IMR-90 (cell line): ENCODE measurements around the gene COL5A1. TPM values are rescaled to one million over a fixed set of nuclear protein-coding genes. Genes with fewer than 3 reads are reported as not detected.
A peak's percentile ranks its signal among the peaks of the same experiment; 100 is the strongest.
"Not testable (repeated sequence)": the region's sequence is repeated elsewhere in the genome, so short reads cannot be mapped to it uniquely, and the experiment has no call there.

Experiments used
- ATAC-seq: fragments of 200-7000 bp; cut with Tn5 transposase; 2 replicates; pipeline ENCODE4 v1.9.1; 2020; ENCODE audit warnings: low read depth, mild to moderate bottlenecking, moderate library complexity
- BruUV-seq: library from RNA; stranded (reverse); fragments of 400-500 nt; replicated peaks from 2 replicates; lab custom pipeline; 2021; lab: Mats Ljungman, UMichigan
- CTCF ChIA-PET: fragments of 300-600 bp; formaldehyde crosslinking; extraction: SDS; loops from one replicate; lab custom pipeline; 2021; ENCODE audit warnings: antibody characterized with exemption; lab: Yijun Ruan, JAX
- POLR2A ChIA-PET: fragments of 300-600 bp; sonication (Branson Sonifier 250); formaldehyde crosslinking; loops from one replicate; lab custom pipeline; 2022; ENCODE audit warnings: antibody characterized with exemption; ENCODE audit not compliant: unreplicated experiment; lab: Charles Lee
- DNase-seq: peaks from one replicate; pipeline ENCODE4 v3.0.0; 2013
- H2AFZ ChIP-seq: replicated peaks from 2 replicates; pipeline ENCODE3; 2013; ENCODE audit warnings: low read length, mild to moderate bottlenecking; ENCODE audit not compliant: poor library complexity
- H2AK5ac ChIP-seq: 2 replicates; pipeline ENCODE4 v1.6.1; 2013; ENCODE audit warnings: low read depth, low read length, inconsistent platforms
- H2AK9ac ChIP-seq: replicated peaks from 2 replicates; pipeline ENCODE3; 2013; ENCODE audit warnings: mild to moderate bottlenecking, low read depth, low read length, moderate library complexity; ENCODE audit not compliant: poor library complexity
- H2BK120ac ChIP-seq: 2 replicates; pipeline ENCODE4 v1.6.1; 2013; ENCODE audit warnings: low read depth, low read length, inconsistent platforms
- H2BK15ac ChIP-seq: 3 replicates; pipeline ENCODE4 v1.6.1; 2013; ENCODE audit warnings: low read depth, low read length, inconsistent platforms
- H2BK20ac ChIP-seq: 2 replicates; pipeline ENCODE4 v1.6.1; 2013; ENCODE audit warnings: low read depth, mild to moderate bottlenecking, inconsistent platforms, low read length, moderate library complexity
- H2BK5ac ChIP-seq: 2 replicates; pipeline ENCODE4 v1.6.1; 2013; ENCODE audit warnings: mild to moderate bottlenecking, low read depth, low read length, inconsistent platforms; ENCODE audit not compliant: poor library complexity, severe bottlenecking
- H3K14ac ChIP-seq: replicated peaks from 2 replicates; pipeline ENCODE4 v1.6.1; 2013; ENCODE audit warnings: low read depth, low read length, inconsistent platforms
- H3K18ac ChIP-seq: 2 replicates; pipeline ENCODE4 v1.6.1; 2013; ENCODE audit warnings: low read depth, low read length, control low read depth
- H3K23ac ChIP-seq: 2 replicates; pipeline ENCODE4 v1.6.1; 2013; ENCODE audit warnings: low read depth, low read length, inconsistent platforms
- H3K27ac ChIP-seq: 2 replicates; pipeline ENCODE4 v1.5.1; 2013; ENCODE audit warnings: mild to moderate bottlenecking, control low read depth, low read length; ENCODE audit not compliant: insufficient read depth
- H3K27me3 ChIP-seq: 2 replicates; pipeline ENCODE4 v1.6.1; 2013; ENCODE audit warnings: low read length; ENCODE audit not compliant: control insufficient read depth, insufficient read depth
- H3K36me3 ChIP-seq: 2 replicates; pipeline ENCODE4 v1.6.1; 2013; ENCODE audit warnings: low read length, mixed read lengths; ENCODE audit not compliant: control insufficient read depth, insufficient read depth
- H3K4ac ChIP-seq: 2 replicates; pipeline ENCODE4 v1.6.1; 2013; ENCODE audit warnings: low read depth, low read length, inconsistent platforms
- H3K4me1 ChIP-seq: 2 replicates; pipeline ENCODE4 v1.6.1; 2013; ENCODE audit warnings: low read length, mixed read lengths; ENCODE audit not compliant: control insufficient read depth, insufficient read depth
- H3K4me2 ChIP-seq: 2 replicates; pipeline ENCODE4 v1.6.1; 2013; ENCODE audit warnings: low read depth, mild to moderate bottlenecking, control low read depth, low read length, moderate library complexity
- H3K4me3 ChIP-seq: 2 replicates; pipeline ENCODE4 v1.5.1; 2013; ENCODE audit warnings: low read depth, mild to moderate bottlenecking, control low read depth, low read length, moderate library complexity; ENCODE audit not compliant: insufficient read depth
- H3K56ac ChIP-seq: 2 replicates; pipeline ENCODE4 v1.6.1; 2013; ENCODE audit warnings: low read length, inconsistent platforms; ENCODE audit not compliant: insufficient read depth; ENCODE audit errors: extremely low read depth
- H3K79me1 ChIP-seq, 2 experiments: 2 replicates each; pipeline ENCODE4 v1.6.1; 2013; ENCODE audit warnings: low read length in 2 of 2, inconsistent platforms in 1 of 2, low read depth in 1 of 2
- H3K9ac ChIP-seq: 2 replicates; pipeline ENCODE4 v1.6.1; 2013; ENCODE audit warnings: low read depth, low read length, control low read depth
- H3K9me1 ChIP-seq: 2 replicates; pipeline ENCODE4 v1.6.1; 2013; ENCODE audit warnings: low read length, inconsistent platforms; ENCODE audit not compliant: insufficient read depth
- H3K9me3 ChIP-seq: 2 replicates; pipeline ENCODE4 v1.6.1; 2013; ENCODE audit warnings: low read length; ENCODE audit not compliant: control insufficient read depth, insufficient read depth
- H4K20me1 ChIP-seq: 2 replicates; pipeline ENCODE4 v1.6.1; 2013; ENCODE audit warnings: low read length, inconsistent platforms; ENCODE audit not compliant: insufficient read depth
- H4K5ac ChIP-seq: 2 replicates; pipeline ENCODE4 v1.6.1; 2013; ENCODE audit warnings: mild to moderate bottlenecking, low read depth, low read length, control low read depth
- H4K8ac ChIP-seq, 2 experiments: 2 replicates each; pipeline ENCODE4 v1.6.1; 2013; ENCODE audit warnings: low read depth in 2 of 2, low read length in 2 of 2, control low read depth in 1 of 2, inconsistent platforms in 1 of 2
- H4K91ac ChIP-seq: 2 replicates; pipeline ENCODE4 v1.6.1; 2013; ENCODE audit warnings: low read depth, low read length, inconsistent platforms; ENCODE audit not compliant: insufficient read depth
- BHLHE40 ChIP-seq: fragments of 150-350 bp; IDR thresholded peaks from 2 replicates; pipeline ENCODE4 v1.6.1; 2016; ENCODE audit warnings: mild to moderate bottlenecking, low read depth, low read length
- CEBPB ChIP-seq: IDR thresholded peaks from 2 replicates; pipeline ENCODE4 v1.6.1; 2012; ENCODE audit warnings: low read depth, low read length, improper control_type of control experiment
- ELK1 ChIP-seq: fragments of 150-350 bp; IDR thresholded peaks from 2 replicates; pipeline ENCODE4 v1.6.1; 2016; ENCODE audit warnings: low read depth, mild to moderate bottlenecking, low read length, moderate library complexity, borderline replicate concordance
- FOS ChIP-seq: fragments of 150-350 bp; IDR thresholded peaks from 2 replicates; pipeline ENCODE4 v1.6.1; 2016; ENCODE audit warnings: low read depth, low read length
- MAFK ChIP-seq: IDR thresholded peaks from 2 replicates; pipeline ENCODE4 v1.6.1; 2012; ENCODE audit warnings: low read depth, low read length, improper control_type of control experiment
- POLR2A ChIP-seq: IDR thresholded peaks from 2 replicates; pipeline ENCODE4 v1.6.1; 2012; ENCODE audit warnings: mild to moderate bottlenecking, low read depth, low read length
- RAD21 ChIP-seq: IDR thresholded peaks from 2 replicates; pipeline ENCODE4 v1.6.1; 2012; ENCODE audit warnings: low read length, improper control_type of control experiment
- RCOR1 ChIP-seq: IDR thresholded peaks from 2 replicates; pipeline ENCODE4 v1.6.1; 2012; ENCODE audit warnings: mild to moderate bottlenecking, low read length, improper control_type of control experiment; ENCODE audit not compliant: insufficient replicate concordance
- RFX5 ChIP-seq: IDR thresholded peaks from 2 replicates; pipeline ENCODE4 v1.8.0; 2012; ENCODE audit warnings: low read depth, mild to moderate bottlenecking, low read length, moderate library complexity
- WGBS, 2 experiments: methylation state at CpG; one replicate each; pipeline versions ENCODE4 v1.1.5 to v1.1.7; 2013; ENCODE audit warnings: missing lambda C conversion rate in 2 of 2; ENCODE audit not compliant: insufficient read length in 1 of 2; ENCODE audit errors: extremely low coverage in 2 of 2; 5-methylcytosine and 5-hydroxymethylcytosine counted together
- dilution Hi-C: fragments of 300-500 bp; cut with HindIII; formaldehyde crosslinking; loops from one replicate; pipeline ENCODE4 v1.14.3; 2018; ENCODE audit warnings: low sequenced_read_pairs; ENCODE audit not compliant: unreplicated experiment
- in situ Hi-C: fragments of 300-500 bp; cut with MboI; formaldehyde crosslinking; loops from 3 replicates; pipeline ENCODE4 v1.14.3; 2019; ENCODE audit warnings: low sequenced_read_pairs, inconsistent platforms, mixed read lengths
- intact Hi-C: fragments of 100-400 bp; cut with micrococcal nuclease; formaldehyde crosslinking; loops from 2 replicates; pipeline ENCODE4 v1.10.0; 2022
- polyA plus RNA-seq, 3 experiments: library from polyadenylated mRNA; depleted of rRNA; stranded (reverse); fragments of >200 nt; gene quantifications; 2 replicates each; pipeline ENCODE4 v1.2.3, GENCODE V29; 2012; ENCODE audit warnings: low replicate concordance in 1 of 3
- total RNA-seq: library from RNA; depleted of rRNA; stranded (reverse); fragments of >200 nt; gene quantifications from 2 replicates; pipeline ENCODE4 v1.2.3, GENCODE V29; 2012

Gene COL5A1
- total and polyA plus RNA-seq, 2 of the 4 experiments (the other 2 are of a cell fraction) = 19.2 to 173 TPM

GRCh38 chr9:134684375-134684723 is 42.7 kb downstream of the COL5A1 start:
- Histone ChIP-seq H3K4me2 (no peak overlapping the region), H2AK5ac (no peak overlapping the region), H3K9me1 (peaks cover 50% of the 10 kb centered on the region), H2BK20ac (no peak overlapping the region), H3K27me3 (no peaks in the 10 kb centered on the region), H4K91ac (no peak overlapping the region), H3K9me3 (no peaks in the 10 kb centered on the region), H3K36me3 (peaks cover 44% of the 10 kb centered on the region), H2BK120ac (no peak overlapping the region), H3K18ac (no peak overlapping the region), H2AFZ (no peak overlapping the region), H3K23ac (no peak overlapping the region), H4K8ac (no peak overlapping the region), H3K27ac (no peak overlapping the region), H3K4me1 (peaks cover 22% of the 10 kb centered on the region), H3K9ac (no peak overlapping the region), H4K20me1 (peaks cover 99% of the 10 kb centered on the region), H4K5ac (no peak overlapping the region), H2BK5ac (no peak overlapping the region), H2BK15ac (no peak overlapping the region), H3K4ac (no peak overlapping the region), H3K14ac (no peak overlapping the region), H2AK9ac (no peak overlapping the region), H3K4me3 (no peak overlapping the region), H3K79me1 (peaks cover 31 to 97% of the 10 kb centered on the region in 2 experiments), H3K56ac (no peak overlapping the region)
- no CpG with 5 or more reads among the region's 3 CpGs for WGBS, 2 experiments
- dilution Hi-C loops (no loop called here), in situ Hi-C loops (no loop called here), intact Hi-C loops (no loop called here)
- DNase-seq = no peak
- ATAC-seq = no peak
- BruUV-seq = no TSS peak
- ChIA-PET CTCF (no interaction called here), POLR2A (no interaction called here)
- TF ChIP-seq RCOR1 (no peak), CEBPB (no peak), BHLHE40 (no peak), RFX5 (no peak), POLR2A (no peak), MAFK (no peak), RAD21 (no peak), FOS (no peak), ELK1 (no peak)

GRCh38 chr9:134684941-134685340 is 43.3 kb downstream of the COL5A1 start:
- not testable (repeated sequence) for H4K8ac ChIP-seq

More at GRCh38 chr9:134684941-134685340, 43.3 kb downstream of the COL5A1 start:
- peak overlapping the region; percentile 44 for H2BK5ac ChIP-seq
- H3K56ac ChIP-seq, H2BK20ac ChIP-seq, H2AK9ac ChIP-seq, H3K4me3 ChIP-seq, H2BK120ac ChIP-seq, H4K5ac ChIP-seq, in situ Hi-C loops, H2AK5ac ChIP-seq, DNase-seq, POLR2A ChIA-PET, CTCF ChIA-PET, H3K9ac ChIP-seq, H2BK15ac ChIP-seq, H3K27me3 ChIP-seq, H2AFZ ChIP-seq, H4K91ac ChIP-seq, BruUV-seq, H3K23ac ChIP-seq, H3K9me3 ChIP-seq, ATAC-seq, H3K14ac ChIP-seq, H3K4me2 ChIP-seq, H3K18ac ChIP-seq, H3K27ac ChIP-seq, intact Hi-C loops, dilution Hi-C loops, H3K4ac ChIP-seq: not testable (repeated sequence)
- H4K20me1 ChIP-seq = peaks cover 100% of the 10 kb centered on the region
- peaks cover 20% of the 10 kb centered on the region for H3K4me1 ChIP-seq
- peaks cover 33 to 100% of the 10 kb centered on the region in 2 experiments for H3K79me1 ChIP-seq
- peaks cover 47% of the 10 kb centered on the region for H3K9me1 ChIP-seq
- peaks cover 45% of the 10 kb centered on the region for H3K36me3 ChIP-seq
